Type B pancreatic cell (in vitro differentiated cells): ENCODE results near the gene RAP1B. TPM values are rescaled to one million over a fixed set of nuclear protein-coding genes. Genes with fewer than 3 reads are reported as not detected.

Experiments used
- total RNA-seq: library from RNA; stranded (reverse); gene quantifications from 2 replicates; pipeline ENCODE4 v1.2.1, GENCODE V29; 2021; ENCODE audit warnings: low replicate concordance

The RAP1B gene
- total RNA-seq, 1 donor from 2014 or later: 110 TPM

Other genes starting within 250 kb of the RAP1B start
- 48.7 and 80.2 TPM in 2 replicates for gene NUP107, start 76.1 kb downstream of the RAP1B start, total RNA-seq
- 10.1 and 10.7 TPM in 2 replicates for gene SLC35E3, start 135.3 kb downstream of the RAP1B start, total RNA-seq
- gene MDM2, start 197.3 kb downstream of the RAP1B start, total RNA-seq: 162 and 299 TPM in 2 replicates